D721Med (cell line): ENCODE measurements around the gene LMNTD1.

Experiments
- DNase-seq: peaks from one replicate; pipeline ENCODE4 v3.0.0; 2011; ENCODE audit warnings: low spot score; ENCODE audit not compliant: insufficient read length
- FAIRE-seq: peaks from 2 replicates; lab custom pipeline; 2011; peaks lifted over from hg19 to GRCh38; lab: Jason Lieb, UNC
- CTCF ChIP-seq: IDR thresholded peaks from 2 replicates; pipeline ENCODE4 v1.5.1; 2012; ENCODE audit warnings: mild to moderate bottlenecking, control low read depth; ENCODE audit not compliant: insufficient read depth; ENCODE audit errors: missing control alignments

The LMNTD1 gene

DNA sequence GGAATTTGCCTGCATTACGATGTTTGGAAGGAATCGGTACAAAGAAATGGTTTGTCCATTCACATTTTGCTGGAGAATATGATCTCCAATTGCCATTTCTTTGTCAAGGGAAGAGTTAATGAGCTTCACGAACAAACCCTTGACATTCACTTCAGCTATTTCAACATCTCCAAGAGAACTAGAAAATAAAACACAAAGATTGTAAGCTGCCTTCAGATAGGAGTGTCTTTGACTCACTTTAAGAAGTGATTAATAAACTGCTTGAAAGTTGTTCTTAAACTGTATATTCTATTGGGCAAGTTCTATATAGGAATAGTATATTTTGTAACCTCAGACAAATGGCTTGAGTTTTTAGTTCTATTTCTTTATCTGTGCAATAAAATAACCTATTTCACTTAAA lies 26.3 kb downstream of the LMNTD1 start:
- TF ChIP-seq CTCF = no peak
- no peak for DNase-seq
- FAIRE-seq = peak; percentile 84

- FAIRE-seq = no peak
- TF ChIP-seq CTCF = no peak
- DNase-seq = no peak
Observed at GRCh38 chr12:25524366-25524765, 28.7 kb downstream of the LMNTD1 start.

DNA sequence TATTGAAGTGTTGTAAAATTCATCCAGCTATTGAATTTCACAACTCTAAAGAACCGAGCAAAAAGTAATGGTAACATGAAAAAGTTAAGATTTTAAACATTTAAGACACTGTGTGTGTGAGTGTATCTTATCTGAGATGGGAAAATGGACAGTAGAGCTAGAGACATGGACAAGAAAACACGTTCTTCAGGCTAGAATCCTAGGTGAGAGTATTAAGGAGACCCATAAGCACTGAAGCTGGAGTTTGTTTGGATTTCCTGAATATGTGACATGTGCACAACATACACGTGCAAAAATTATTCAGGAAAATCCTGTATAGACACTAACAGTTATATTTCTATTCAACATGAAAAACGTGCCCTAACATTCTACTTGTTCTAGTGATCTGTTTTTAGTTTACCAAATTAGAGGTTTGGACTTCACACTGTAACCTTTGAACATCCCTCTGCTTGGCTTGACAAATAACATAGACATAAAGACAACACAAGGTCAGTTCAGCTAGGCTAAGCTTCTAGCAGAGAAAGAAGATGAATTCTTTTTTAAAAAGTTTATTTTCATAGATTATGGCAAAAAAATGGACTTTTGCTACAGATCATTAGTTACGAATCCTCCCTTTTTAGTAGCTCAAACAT lies 31.3 kb downstream of the LMNTD1 start:
- no peak for DNase-seq
- no peak for FAIRE-seq
- TF ChIP-seq CTCF = no peak

DNA sequence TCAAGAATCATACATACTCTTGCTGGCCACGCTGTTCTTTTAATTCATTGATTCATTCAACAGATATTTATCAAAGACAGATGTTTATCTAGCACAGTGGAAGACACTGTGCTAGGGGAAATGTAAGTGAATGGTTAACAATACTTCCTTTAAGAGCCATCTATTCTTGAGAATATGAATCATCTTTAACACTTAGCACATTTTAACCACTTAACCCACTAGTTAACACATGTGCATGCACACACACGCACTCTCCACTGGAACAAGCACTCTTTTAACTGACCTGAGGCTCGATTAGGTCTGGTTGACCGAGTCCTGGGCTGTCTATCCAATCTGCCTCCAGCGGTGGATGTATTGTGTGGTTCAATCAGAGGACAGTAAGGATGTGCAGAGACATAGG lies 34.6 kb downstream of the LMNTD1 start:
- no peak for DNase-seq
- no peak for TF ChIP-seq CTCF

DNA sequence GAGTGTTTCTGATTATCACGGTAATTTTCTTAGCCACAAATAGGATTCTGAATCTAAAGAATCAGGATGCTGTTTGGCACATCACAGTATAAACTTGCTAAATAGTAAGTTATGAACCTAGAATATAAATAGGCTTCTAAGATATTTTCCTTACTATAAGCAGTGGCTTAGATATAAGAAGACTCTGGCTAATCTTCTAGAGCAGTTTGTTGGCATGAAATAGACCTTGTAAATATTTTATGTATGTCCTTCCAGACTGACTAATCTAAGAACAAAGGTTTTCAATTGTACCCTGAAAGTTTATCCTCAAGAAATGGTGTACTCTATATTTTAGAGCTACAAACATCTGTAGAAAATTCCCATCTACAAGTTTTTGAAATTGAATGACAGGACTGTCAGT lies 48.3 kb downstream of the LMNTD1 start:
- FAIRE-seq = no peak
- no peak for TF ChIP-seq CTCF
- DNase-seq = no peak

More for the DNA sequence above, 34.6 kb downstream of the LMNTD1 start:
- FAIRE-seq = no peak

- FAIRE-seq = no peak
- no peak for TF ChIP-seq CTCF
- no peak for DNase-seq
Observed at GRCh38 chr12:25503666-25504065, 49.4 kb downstream of the LMNTD1 start.

- TF ChIP-seq CTCF = no peak
- DNase-seq (no peak), FAIRE-seq (no peak)
Observed at GRCh38 chr12:25502596-25502995, 50.5 kb downstream of the LMNTD1 start.
